Measurements from ENCODE around the gene ZBTB20. TPM values are rescaled to one million over a fixed set of nuclear protein-coding genes. Genes with fewer than 3 reads are reported as not detected.

ZBTB20 gene
- polyA plus RNA-seq, 1 of the 3 experiments (the other 2 are of a cell fraction), result 0.43 TPM

DNA sequence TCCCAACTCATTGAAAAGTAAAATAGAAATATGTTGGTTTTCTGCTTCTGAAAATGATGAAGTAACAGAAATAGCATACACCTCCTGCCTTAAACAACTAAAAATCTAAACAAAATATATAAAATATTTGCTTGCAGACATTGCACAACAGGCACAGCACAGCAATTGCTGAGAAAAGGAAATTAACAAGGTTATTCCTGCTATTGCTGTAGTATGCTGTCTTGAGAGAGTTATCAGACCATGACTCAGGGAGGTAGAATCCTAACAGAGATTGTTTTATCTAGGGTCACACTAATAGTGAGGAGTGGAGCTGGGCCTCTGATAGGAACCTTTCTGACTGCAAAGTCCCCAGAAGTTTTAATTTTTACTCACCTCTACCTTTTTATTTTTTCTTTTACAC, 72.6 kb downstream of the ZBTB20 start (continued):
- TF ChIP-seq, protein P1, sequence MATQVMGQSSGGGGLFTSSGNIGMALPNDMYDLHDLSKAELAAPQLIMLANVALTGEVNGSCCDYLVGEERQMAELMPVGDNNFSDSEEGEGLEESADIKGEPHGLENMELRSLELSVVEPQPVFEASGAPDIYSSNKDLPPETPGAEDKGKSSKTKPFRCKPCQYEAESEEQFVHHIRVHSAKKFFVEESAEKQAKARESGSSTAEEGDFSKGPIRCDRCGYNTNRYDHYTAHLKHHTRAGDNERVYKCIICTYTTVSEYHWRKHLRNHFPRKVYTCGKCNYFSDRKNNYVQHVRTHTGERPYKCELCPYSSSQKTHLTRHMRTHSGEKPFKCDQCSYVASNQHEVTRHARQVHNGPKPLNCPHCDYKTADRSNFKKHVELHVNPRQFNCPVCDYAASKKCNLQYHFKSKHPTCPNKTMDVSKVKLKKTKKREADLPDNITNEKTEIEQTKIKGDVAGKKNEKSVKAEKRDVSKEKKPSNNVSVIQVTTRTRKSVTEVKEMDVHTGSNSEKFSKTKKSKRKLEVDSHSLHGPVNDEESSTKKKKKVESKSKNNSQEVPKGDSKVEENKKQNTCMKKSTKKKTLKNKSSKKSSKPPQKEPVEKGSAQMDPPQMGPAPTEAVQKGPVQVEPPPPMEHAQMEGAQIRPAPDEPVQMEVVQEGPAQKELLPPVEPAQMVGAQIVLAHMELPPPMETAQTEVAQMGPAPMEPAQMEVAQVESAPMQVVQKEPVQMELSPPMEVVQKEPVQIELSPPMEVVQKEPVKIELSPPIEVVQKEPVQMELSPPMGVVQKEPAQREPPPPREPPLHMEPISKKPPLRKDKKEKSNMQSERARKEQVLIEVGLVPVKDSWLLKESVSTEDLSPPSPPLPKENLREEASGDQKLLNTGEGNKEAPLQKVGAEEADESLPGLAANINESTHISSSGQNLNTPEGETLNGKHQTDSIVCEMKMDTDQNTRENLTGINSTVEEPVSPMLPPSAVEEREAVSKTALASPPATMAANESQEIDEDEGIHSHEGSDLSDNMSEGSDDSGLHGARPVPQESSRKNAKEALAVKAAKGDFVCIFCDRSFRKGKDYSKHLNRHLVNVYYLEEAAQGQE (IDR thresholded peaks at IDR 0.05; ENCODE audit: low read depth, low read length), result no peak
- TF ChIP-seq NFIC (IDR thresholded peaks at IDR 0.05; ENCODE audit: borderline replicate concordance) (no peak), FOXJ3 (CRISPR knock-in tag; IDR thresholded peaks at IDR 0.05) (no peak), GATA2 (CRISPR knock-in tag; IDR thresholded peaks at IDR 0.05) (no peak), MEF2A (IDR thresholded peaks at IDR 0.05; ENCODE audit: borderline replicate concordance, low read depth) (no peak)

DNA sequence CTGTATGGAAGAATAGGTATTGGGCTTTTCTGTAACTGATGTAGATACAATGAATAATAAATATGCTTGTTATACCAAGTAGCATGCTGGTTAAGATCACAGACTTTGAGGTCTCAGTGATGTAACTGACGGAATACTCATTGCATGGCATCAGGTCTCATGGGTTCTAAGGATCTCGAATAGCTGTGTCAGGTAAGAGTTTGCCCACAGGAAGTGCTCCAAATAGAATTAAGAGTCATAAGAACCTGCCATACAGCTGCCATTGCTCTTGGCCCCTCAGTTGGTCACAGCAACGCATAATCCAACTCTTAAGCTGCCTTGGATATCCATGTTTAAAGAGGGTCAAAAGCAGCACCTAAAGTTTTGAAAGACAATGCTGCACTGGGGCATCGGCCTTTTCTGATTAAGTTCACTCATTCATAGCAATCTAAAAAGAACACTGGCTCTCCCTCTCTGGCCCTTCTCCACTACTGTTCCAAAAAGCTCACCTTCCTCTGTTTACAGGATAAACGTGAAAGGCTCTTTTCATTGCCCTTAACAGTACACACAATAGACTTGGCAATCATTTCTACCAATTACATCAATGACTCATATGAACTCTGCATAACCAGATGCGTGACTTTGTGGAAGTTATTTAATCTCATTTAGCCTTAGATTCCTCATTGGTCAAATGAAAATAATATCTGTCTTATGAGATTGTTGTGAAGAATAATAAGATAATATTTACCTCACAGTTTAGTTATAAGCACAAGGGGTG, 74.6 kb downstream of the ZBTB20 start:
- TF ChIP-seq RXRA (IDR thresholded peaks at IDR 0.05; ENCODE audit: borderline replicate concordance, low read depth), result peak; percentile 13; the same call in 1 of the 2 replicates
- peak; percentile 61; the same call in 1 of the 2 replicates for TF ChIP-seq FOSL2 (IDR thresholded peaks at IDR 0.05; ENCODE audit: borderline replicate concordance, low read depth)
- TF ChIP-seq NFIC (IDR thresholded peaks at IDR 0.05; ENCODE audit: borderline replicate concordance), result peak; percentile 34; the same call in 1 of the 2 replicates
- TF ChIP-seq TCF12 (IDR thresholded peaks at IDR 0.05), result peak; percentile 35; the same call in 1 of the 2 replicates
- peak; percentile 28; the same call in 1 of the 2 replicates for TF ChIP-seq JUND (IDR thresholded peaks at IDR 0.05)
- TF ChIP-seq CHD2 (IDR thresholded peaks at IDR 0.05; ENCODE audit: low read length, partially characterized antibody), result no peak
- Histone ChIP-seq H3K79me2 (ENCODE audit: insufficient read depth) (no peaks in the 10 kb centered on the region), H4K20me1 (ENCODE audit: insufficient read depth) (no peaks in the 10 kb centered on the region), H3K9me2 (no peaks in the 10 kb centered on the region), H2AFZ (ENCODE audit: low read depth) (no peak overlapping the region), H3K36me3 (replicated peaks in 1 of 2; ENCODE audit: control insufficient read depth in 1 of 2, insufficient read depth in 2 of 2, low read length in 1 of 2) (peaks cover 0 to 11% of the 10 kb centered on the region in 2 experiments), H3K4me3 (ENCODE audit: low read depth in 2 of 2, low read length in 1 of 2) (no peak overlapping the region), H3K27me3 (ENCODE audit: insufficient read depth) (no peaks in the 10 kb centered on the region), H3F3A (replicated peaks; ENCODE audit: insufficient read depth) (no peaks in the 10 kb centered on the region), H3K4me2 (no peak overlapping the region), H3K9ac (no peak overlapping the region), H3K9me3 (0 out of 2 replicates have a peak, but pooled peaks cover 7% of the 10 kb centered on the region), H3K4me1 (ENCODE audit: control insufficient read depth in 1 of 2, insufficient read depth in 2 of 2, low read depth in 1 of 2, low read length in 1 of 2) (peaks cover 0 to 26% of the 10 kb centered on the region in 2 experiments; a peak in 2 of 4 replicates), H3K27ac (ENCODE audit: low read depth in 2 of 2, low read length in 1 of 2) (peak overlapping the region in 1 of 2 experiments; percentile 42; a peak in 3 of 4 replicates)
- ChIA-PET POLR2A (no interaction called here), CTCF (interaction anchor here (1.9 kb wide), 1 partner anchor 13 kb away, joined by 4 read pairs; no protein-coding TSS in a partner anchor)
- WGBS (ENCODE audit: low lambda C conversion rate), result 70% methylated on average over 6 of the region's 6 CpGs
- no peak for DNase-seq

DNA sequence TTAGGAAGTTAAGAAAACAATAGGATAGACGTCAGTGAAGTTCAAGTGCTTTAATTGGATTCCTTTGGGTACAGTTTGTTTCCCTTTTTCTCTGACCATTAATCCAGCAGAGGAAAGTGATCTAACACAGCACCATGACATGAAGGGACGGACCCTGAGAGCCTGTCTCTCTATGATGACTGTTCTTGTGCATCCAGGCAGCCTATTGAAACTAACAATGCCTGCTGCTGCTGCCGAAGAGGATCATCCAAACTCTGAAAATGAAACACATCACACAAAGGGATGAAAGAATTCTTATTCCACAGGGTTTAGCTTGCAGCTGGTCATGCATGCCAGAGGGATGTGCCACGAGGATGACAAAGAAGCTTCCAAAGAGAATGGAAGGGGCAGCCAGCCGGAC, 75.5 kb downstream of the ZBTB20 start:
- Histone ChIP-seq H3K36me3 (replicated peaks in 1 of 2; ENCODE audit: control insufficient read depth in 1 of 2, insufficient read depth in 2 of 2, low read length in 1 of 2) (peaks cover 0 to 9% of the 10 kb centered on the region in 2 experiments), H3K27me3 (ENCODE audit: insufficient read depth) (no peaks in the 10 kb centered on the region), H3F3A (replicated peaks; ENCODE audit: insufficient read depth) (no peaks in the 10 kb centered on the region), H3K9me2 (no peaks in the 10 kb centered on the region), H4K20me1 (ENCODE audit: insufficient read depth) (no peaks in the 10 kb centered on the region), H3K79me2 (ENCODE audit: insufficient read depth) (no peaks in the 10 kb centered on the region), H3K27ac (ENCODE audit: low read depth in 2 of 2, low read length in 1 of 2) (peak overlapping the region in 1 of 2 experiments; percentile 42; a peak in 2 of 4 replicates), H3K4me2 (no peak overlapping the region; the same call in 1 of the 2 replicates), H2AFZ (ENCODE audit: low read depth) (no peak overlapping the region), H3K9me3 (0 out of 2 replicates have a peak, but pooled peaks cover 7% of the 10 kb centered on the region), H3K4me1 (ENCODE audit: control insufficient read depth in 1 of 2, insufficient read depth in 2 of 2, low read depth in 1 of 2, low read length in 1 of 2) (peaks cover 0 to 26% of the 10 kb centered on the region in 2 experiments; a peak in 2 of 4 replicates), H3K4me3 (ENCODE audit: low read depth in 2 of 2, low read length in 1 of 2) (no peak overlapping the region), H3K9ac (no peak overlapping the region)
- POLR2A ChIA-PET, result no interaction called here
- TF ChIP-seq TCF12 (IDR thresholded peaks at IDR 0.05) (0 out of 2 replicates have a peak, but pooled peaks have one; percentile 4), RCOR1 (IDR thresholded peaks at IDR 0.05; ENCODE audit: low read length) (no peak), YY1 (IDR thresholded peaks at IDR 0.05; ENCODE audit: low read depth) (peak; percentile 31; the same call in 1 of the 2 replicates)
- TF ChIP-seq, protein P2, sequence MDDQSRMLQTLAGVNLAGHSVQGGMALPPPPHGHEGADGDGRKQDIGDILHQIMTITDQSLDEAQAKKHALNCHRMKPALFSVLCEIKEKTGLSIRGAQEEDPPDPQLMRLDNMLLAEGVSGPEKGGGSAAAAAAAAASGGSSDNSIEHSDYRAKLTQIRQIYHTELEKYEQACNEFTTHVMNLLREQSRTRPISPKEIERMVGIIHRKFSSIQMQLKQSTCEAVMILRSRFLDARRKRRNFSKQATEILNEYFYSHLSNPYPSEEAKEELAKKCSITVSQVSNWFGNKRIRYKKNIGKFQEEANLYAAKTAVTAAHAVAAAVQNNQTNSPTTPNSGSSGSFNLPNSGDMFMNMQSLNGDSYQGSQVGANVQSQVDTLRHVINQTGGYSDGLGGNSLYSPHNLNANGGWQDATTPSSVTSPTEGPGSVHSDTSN (IDR thresholded peaks at IDR 0.05), result no peak
- DNase-seq, result no peak
- 85% methylated on average over 5 of the region's 5 CpGs for whole genome bisulfite sequencing (ENCODE audit: low lambda C conversion rate)
- CTCF ChIA-PET, result interaction anchor here (0.8 to 1.6 kb wide), 2 partner anchors 21 kb away, joined by 3 read pairs; no protein-coding TSS in a partner anchor

Measured in SK-N-SH (cell line).